Effector memory CD8-positive, alpha-beta T cell (primary cell): Measurements from ENCODE around the gene WDR54.
"Not testable (repeated sequence)": the region's sequence is repeated elsewhere in the genome, so short reads cannot be mapped to it uniquely, and the experiment has no call there.

ENCODE experiments used
- ATAC-seq: fragments of 150-1000 bp; cut with Tn5 transposase; replicated peaks from 2 replicates; pipeline ENCODE4 v1.10.0; 2021; ENCODE audit warnings: mild to moderate bottlenecking, moderate library complexity
- DNase-seq, 3 experiments: peaks; one replicate each; pipeline ENCODE4 v3.0.0; 2021
- H3K27ac Mint-ChIP-seq, 2 donors: one replicate each; pipeline ENCODE4 v1.8.0; 2022; ENCODE audit warnings: mild to moderate bottlenecking in 2 of 2, mixed read lengths in 2 of 2, moderate library complexity in 2 of 2
- H3K27me3 Mint-ChIP-seq, 2 donors: one replicate each; pipeline ENCODE4 v1.8.0; 2022; ENCODE audit warnings: mixed read lengths in 2 of 2
- H3K36me3 Mint-ChIP-seq: one replicate; pipeline ENCODE4 v1.8.0; 2022; ENCODE audit warnings: mild to moderate bottlenecking, moderate library complexity, mixed read lengths; ENCODE audit not compliant: insufficient read depth
- H3K4me1 Mint-ChIP-seq, 2 donors: one replicate each; pipeline ENCODE4 v1.8.0; 2022; ENCODE audit warnings: low read depth in 2 of 2, mixed read lengths in 2 of 2
- H3K4me3 Mint-ChIP-seq, 2 donors: one replicate each; pipeline ENCODE4 v1.8.0; 2022; ENCODE audit warnings: mild to moderate bottlenecking in 2 of 2, mixed read lengths in 2 of 2, moderate library complexity in 2 of 2
- H3K9me3 Mint-ChIP-seq, 2 donors: one replicate each; pipeline ENCODE4 v1.8.0; 2022; ENCODE audit warnings: mixed read lengths in 2 of 2

The WDR54 gene

GRCh38 chr2:74441690-74442482, 20.4 kb downstream of the WDR54 start, which contains the start of gene RTKN:
TSS of gene RTKN (minus strand) at chr2:74441937. CDS start at chr2:74441816, 121 bp downstream.
- H3K36me3 Mint-ChIP-seq, result peaks cover 4% of the 10 kb centered on the region
- peak within 1 kb of the TSS; percentile 32 to 68 for H3K27ac Mint-ChIP-seq
- H3K4me1 Mint-ChIP-seq, result peaks cover 8 to 10% of the 10 kb centered on the region in 2 donors
- peaks cover 23 to 58% of the 10 kb centered on the region in 2 donors for H3K27me3 Mint-ChIP-seq
- H3K9me3 Mint-ChIP-seq, result no peaks in the 10 kb centered on the region
- ATAC-seq (peak; percentile 82), DNase-seq (peak in 2 of 3 experiments; percentile 46 to 52)
- H3K4me3 Mint-ChIP-seq, result peak within 1 kb of the TSS; percentile 75 to 76

GRCh38 chr2:74442483-74443297, 21.2 kb downstream of the WDR54 start:
- H3K4me1 Mint-ChIP-seq, DNase-seq: not testable (repeated sequence)
- peak overlapping the region in 1 of 2 donors; percentile 32 for H3K27ac Mint-ChIP-seq

GRCh38 chr2:74444498-74445318, 23.2 kb downstream of the WDR54 start:
- H3K4me1 Mint-ChIP-seq, result peaks cover 8 to 10% of the 10 kb centered on the region in 2 donors
- H3K27ac Mint-ChIP-seq, result no peak overlapping the region
- no peaks in the 10 kb centered on the region for H3K9me3 Mint-ChIP-seq
- ATAC-seq (no peak), DNase-seq (no peak)
- peaks cover 15 to 45% of the 10 kb centered on the region in 2 donors for H3K27me3 Mint-ChIP-seq
- no peak overlapping the region for H3K4me3 Mint-ChIP-seq
- peaks cover 4% of the 10 kb centered on the region for H3K36me3 Mint-ChIP-seq

More at GRCh38 chr2:74442483-74443297, 21.2 kb downstream of the WDR54 start:
- peak overlapping the region; percentile 75 to 76 for H3K4me3 Mint-ChIP-seq
- not testable (repeated sequence) for H3K36me3 Mint-ChIP-seq, H3K9me3 Mint-ChIP-seq, ATAC-seq
- peaks cover 23 to 58% of the 10 kb centered on the region in 2 donors for H3K27me3 Mint-ChIP-seq

GRCh38 chr2:74447230-74447999, 25.9 kb downstream of the WDR54 start:
- peaks cover under 1 to 4% of the 10 kb centered on the region in 2 donors for H3K4me1 Mint-ChIP-seq
- H3K27ac Mint-ChIP-seq, result no peak overlapping the region
- H3K4me3 Mint-ChIP-seq, result no peak overlapping the region
- peaks cover 7% of the 10 kb centered on the region for H3K36me3 Mint-ChIP-seq
- ATAC-seq (no peak), DNase-seq (no peak)
- H3K9me3 Mint-ChIP-seq, result no peaks in the 10 kb centered on the region
- peaks cover 2 to 22% of the 10 kb centered on the region in 2 donors for H3K27me3 Mint-ChIP-seq

GRCh38 chr2:74448771-74449170, 27.2 kb downstream of the WDR54 start:
- no peak for DNase-seq
- Mint-ChIP-seq H3K27me3 (peaks cover 0 to 17% of the 10 kb centered on the region in 2 donors), H3K27ac (no peak overlapping the region), H3K36me3 (peaks cover 7% of the 10 kb centered on the region), H3K9me3 (no peaks in the 10 kb centered on the region), H3K4me1 (peaks cover 9 to 13% of the 10 kb centered on the region in 2 donors), H3K4me3 (no peak overlapping the region)
- no peak for ATAC-seq

GRCh38 chr2:74450570-74451190, 29.1 kb downstream of the WDR54 start:
- ATAC-seq (no peak), DNase-seq (no peak)
- peak overlapping the region; percentile 15 to 82 for H3K27ac Mint-ChIP-seq
- no peaks in the 10 kb centered on the region for H3K9me3 Mint-ChIP-seq
- peaks cover 24 to 29% of the 10 kb centered on the region in 2 donors for H3K4me1 Mint-ChIP-seq
- peaks cover 14% of the 10 kb centered on the region for H3K36me3 Mint-ChIP-seq
- no peak overlapping the region for H3K4me3 Mint-ChIP-seq
- H3K27me3 Mint-ChIP-seq, result no peaks in the 10 kb centered on the region

GRCh38 chr2:74454654-74455511, 33.4 kb downstream of the WDR54 start, which contains the start of gene INO80B:
TSS of gene INO80B (plus strand) at chr2:74455087. CDS start at chr2:74455117, 30 bp downstream.
- Mint-ChIP-seq H3K36me3 (peaks cover 44% of the 10 kb centered on the region), H3K27me3 (no peaks in the 10 kb centered on the region), H3K4me1 (peaks cover 50 to 56% of the 10 kb centered on the region in 2 donors), H3K9me3 (no peaks in the 10 kb centered on the region), H3K4me3 (peak within 1 kb of the TSS; percentile 96 to 98), H3K27ac (peak within 1 kb of the TSS; percentile 94 to 100)
- ATAC-seq (peak; percentile 37), DNase-seq (peak; percentile 97 to 99 (median 97))

- Mint-ChIP-seq H3K9me3 (no peaks in the 10 kb centered on the region), H3K4me3 (peak overlapping the region; percentile 96 to 98), H3K4me1 (peaks cover 49 to 66% of the 10 kb centered on the region in 2 donors), H3K27me3 (no peaks in the 10 kb centered on the region), H3K36me3 (peaks cover 51% of the 10 kb centered on the region), H3K27ac (peak overlapping the region; percentile 99 to 100)
- no peak for DNase-seq
- ATAC-seq, result no peak
These were observed 35.6 kb downstream of the WDR54 start for GRCh38 chr2:74457129-74457548.

GRCh38 chr2:74457549-74458131, 36.1 kb downstream of the WDR54 start:
- peak overlapping the region; percentile 96 to 98 for H3K4me3 Mint-ChIP-seq
- H3K27me3 Mint-ChIP-seq, result no peaks in the 10 kb centered on the region
- H3K27ac Mint-ChIP-seq, result peak overlapping the region; percentile 99 to 100
- no peaks in the 10 kb centered on the region for H3K9me3 Mint-ChIP-seq
- peak; percentile 58 for ATAC-seq
- peaks cover 54% of the 10 kb centered on the region for H3K36me3 Mint-ChIP-seq
- H3K4me1 Mint-ChIP-seq, result peaks cover 45 to 64% of the 10 kb centered on the region in 2 donors
- peak; percentile 80 to 82 (median 82) for DNase-seq

GRCh38 chr2:74458132-74458937, 36.8 kb downstream of the WDR54 start, which contains the start of gene WBP1:
TSS of gene WBP1 (plus strand) at chr2:74458438. CDS start at chr2:74458603, 165 bp downstream.
- Mint-ChIP-seq H3K27ac (peak within 1 kb of the TSS; percentile 99 to 100), H3K9me3 (no peaks in the 10 kb centered on the region), H3K4me1 (peaks cover 45 to 59% of the 10 kb centered on the region in 2 donors), H3K4me3 (peak within 1 kb of the TSS; percentile 96 to 98), H3K27me3 (no peaks in the 10 kb centered on the region), H3K36me3 (peaks cover 57% of the 10 kb centered on the region)
- ATAC-seq (peak; percentile 77), DNase-seq (peak; percentile 97 to 98 (median 98))
